Activated naive CD8-positive, alpha-beta T cell treated with anti-CD3 and anti-CD28 coated beads, Interleukin-2, amount 50 U/mL, for 24 hours (primary cell): ENCODE results near the gene PGD.

Experiments
- ATAC-seq: fragments of 150-1000 bp; cut with Tn5 transposase; one replicate; pipeline ENCODE4 v1.10.0; 2021
- DNase-seq: peaks from one replicate; pipeline ENCODE4 v3.0.0; 2021
- H3K27ac Mint-ChIP-seq: one replicate; pipeline ENCODE4 v1.8.0; 2021; ENCODE audit warnings: mild to moderate bottlenecking, mixed read lengths
- H3K27me3 Mint-ChIP-seq: one replicate; pipeline ENCODE4 v1.8.0; 2021; ENCODE audit warnings: mixed read lengths
- H3K36me3 Mint-ChIP-seq: one replicate; pipeline ENCODE4 v1.8.0; 2021; ENCODE audit warnings: low read depth, mixed read lengths
- H3K4me1 Mint-ChIP-seq: one replicate; pipeline ENCODE4 v1.8.0; 2021; ENCODE audit warnings: mixed read lengths
- H3K4me3 Mint-ChIP-seq: one replicate; pipeline ENCODE4 v1.8.0; 2021; ENCODE audit warnings: mild to moderate bottlenecking, moderate library complexity, mixed read lengths
- H3K9me3 Mint-ChIP-seq: one replicate; pipeline ENCODE4 v1.8.0; 2021; ENCODE audit warnings: mixed read lengths

PGD gene

GRCh38 chr1:10467078-10467477 is 68.2 kb downstream of the PGD start:
- H3K36me3 Mint-ChIP-seq: peaks cover 50% of the 10 kb centered on the region
- H3K4me3 Mint-ChIP-seq: no peak overlapping the region
- no peaks in the 10 kb centered on the region for H3K27me3 Mint-ChIP-seq
- ATAC-seq: no peak
- H3K27ac Mint-ChIP-seq: no peak overlapping the region
- no peaks in the 10 kb centered on the region for H3K9me3 Mint-ChIP-seq
- peaks cover 10% of the 10 kb centered on the region for H3K4me1 Mint-ChIP-seq
- DNase-seq: no peak

GRCh38 chr1:10470043-10470442 is 71.2 kb downstream of the PGD start:
- Mint-ChIP-seq H3K27ac (no peak overlapping the region), H3K9me3 (no peaks in the 10 kb centered on the region), H3K4me3 (no peak overlapping the region), H3K27me3 (no peaks in the 10 kb centered on the region), H3K36me3 (peaks cover 35% of the 10 kb centered on the region), H3K4me1 (peaks cover 34% of the 10 kb centered on the region)
- ATAC-seq (no peak), DNase-seq (no peak)
